Uterus (tissue), 2 donors: Measurements from ENCODE around the gene KCNQ5.

Experiments used
- CTCF ChIP-seq, 4 experiments: fragments of 200-600 bp in 2 of 4; fragments of 450-650 bp in 2 of 4; sonication (generic) in 2 of 4; IDR thresholded peaks; one replicate each; pipeline ENCODE4 v1.5.1; 2016 to 2019; ENCODE audit warnings: antibody characterized with exemption in 4 of 4, mild to moderate bottlenecking in 2 of 4, moderate library complexity in 1 of 4
- POLR2A ChIP-seq, 2 donors: fragments of 450-650 bp; IDR thresholded peaks; one replicate each; pipeline ENCODE4 v1.6.1; 2016; ENCODE audit warnings: antibody characterized with exemption in 2 of 2, mild to moderate bottlenecking in 1 of 2, moderate library complexity in 1 of 2

- TF ChIP-seq CTCF (IDR thresholded peaks at IDR 0.05) (no peak), POLR2A (IDR thresholded peaks at IDR 0.05) (no peak)
Observed at GRCh38 chr6:72675396-72675795, 53.5 kb downstream of the KCNQ5 start.
